ENCODE data around the gene DLX4. TPM values are rescaled to one million over a fixed set of nuclear protein-coding genes. Genes with fewer than 3 reads are reported as not detected.

DLX4 gene
- total and polyA plus RNA-seq, 12 donors = 0.10 to 0.96 (median 0.27) TPM; not detected in 3

DNA sequence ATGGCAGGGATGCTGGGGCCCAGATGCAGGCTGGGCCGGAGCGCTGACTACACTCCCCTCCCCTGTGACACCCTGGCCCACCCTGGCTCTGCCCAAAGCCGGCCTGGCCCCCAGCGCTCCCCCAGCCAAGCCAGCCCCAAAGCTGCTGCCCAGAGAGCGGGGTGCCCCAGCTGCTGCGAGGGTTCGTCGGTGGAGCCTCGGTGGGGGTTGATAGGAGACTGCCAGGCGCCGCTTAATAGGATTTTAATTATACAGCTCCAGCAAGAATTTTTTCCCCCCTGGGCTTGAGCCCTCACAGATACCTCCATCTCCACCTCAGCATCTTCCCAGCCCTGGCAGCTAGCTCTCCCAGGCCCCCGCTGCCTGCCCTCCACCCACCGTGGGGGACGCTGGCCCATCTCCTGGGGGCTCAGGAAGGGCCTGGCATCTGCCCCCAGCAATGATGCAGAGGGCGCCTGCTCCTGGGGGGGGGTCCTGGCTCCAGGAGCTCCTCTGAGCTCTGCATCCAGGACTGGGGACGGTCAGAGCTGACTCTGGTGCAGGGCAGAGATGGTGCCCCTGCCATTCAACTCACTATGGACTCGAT is 36.8 kb upstream of the DLX4 start:
- no peak for DNase-seq
- 83 to 87% (median 84%) methylated on average over 9 to 17 of the region's 17 CpGs for WGBS, 4 donors
- no peaks in the 10 kb centered on the region for H3K27me3 ChIP-seq
- no peak overlapping the region for H3K27ac ChIP-seq
- H3K4me1 ChIP-seq (replicated peaks in 1 of 2) = no peaks in the 10 kb centered on the region
- no peaks in the 10 kb centered on the region for H3K36me3 ChIP-seq (replicated peaks in 1 of 2)
- TF ChIP-seq POLR2A (IDR thresholded peaks at IDR 0.05) = no peak
- TF ChIP-seq, protein P1, sequence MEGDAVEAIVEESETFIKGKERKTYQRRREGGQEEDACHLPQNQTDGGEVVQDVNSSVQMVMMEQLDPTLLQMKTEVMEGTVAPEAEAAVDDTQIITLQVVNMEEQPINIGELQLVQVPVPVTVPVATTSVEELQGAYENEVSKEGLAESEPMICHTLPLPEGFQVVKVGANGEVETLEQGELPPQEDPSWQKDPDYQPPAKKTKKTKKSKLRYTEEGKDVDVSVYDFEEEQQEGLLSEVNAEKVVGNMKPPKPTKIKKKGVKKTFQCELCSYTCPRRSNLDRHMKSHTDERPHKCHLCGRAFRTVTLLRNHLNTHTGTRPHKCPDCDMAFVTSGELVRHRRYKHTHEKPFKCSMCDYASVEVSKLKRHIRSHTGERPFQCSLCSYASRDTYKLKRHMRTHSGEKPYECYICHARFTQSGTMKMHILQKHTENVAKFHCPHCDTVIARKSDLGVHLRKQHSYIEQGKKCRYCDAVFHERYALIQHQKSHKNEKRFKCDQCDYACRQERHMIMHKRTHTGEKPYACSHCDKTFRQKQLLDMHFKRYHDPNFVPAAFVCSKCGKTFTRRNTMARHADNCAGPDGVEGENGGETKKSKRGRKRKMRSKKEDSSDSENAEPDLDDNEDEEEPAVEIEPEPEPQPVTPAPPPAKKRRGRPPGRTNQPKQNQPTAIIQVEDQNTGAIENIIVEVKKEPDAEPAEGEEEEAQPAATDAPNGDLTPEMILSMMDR (IDR thresholded peaks at IDR 0.05) = no peak
- no peaks in the 10 kb centered on the region for H3K9me3 ChIP-seq (replicated peaks in 1 of 3)
- intact Hi-C loops (cut with DNase I) = no loop called here
- no peak overlapping the region for H3K4me3 ChIP-seq

- intact Hi-C loops (cut with DNase I) = no loop called here
- Histone ChIP-seq H3K4me1 (replicated peaks in 1 of 2) (no peaks in the 10 kb centered on the region), H3K27me3 (no peaks in the 10 kb centered on the region), H3K9me3 (replicated peaks in 1 of 3) (no peaks in the 10 kb centered on the region), H3K27ac (no peak overlapping the region), H3K4me3 (no peak overlapping the region), H3K36me3 (replicated peaks in 1 of 2) (no peaks in the 10 kb centered on the region)
- no peak for DNase-seq
- TF ChIP-seq, protein P1 (IDR thresholded peaks at IDR 0.05) = no peak
- no peak for TF ChIP-seq POLR2A (IDR thresholded peaks at IDR 0.05)
- WGBS, 4 donors = 80 to 89% (median 87%) methylated on average over 3 to 6 of the region's 6 CpGs
These were observed 36.1 kb upstream of the DLX4 start for GRCh38 chr17:49932901-49933300.

GRCh38 chr17:49935526-49936210 is 33.3 kb upstream of the DLX4 start:
- Histone ChIP-seq H3K36me3 (replicated peaks in 1 of 2) (no peaks in the 10 kb centered on the region), H3K4me3 (no peak overlapping the region), H3K27ac (no peak overlapping the region), H3K9me3 (replicated peaks in 1 of 3) (no peaks in the 10 kb centered on the region), H3K27me3 (no peaks in the 10 kb centered on the region), H3K4me1 (replicated peaks in 1 of 2) (no peaks in the 10 kb centered on the region)
- intact Hi-C loops (cut with DNase I) = no loop called here
- 77 to 85% (median 81%) methylated on average over 10 to 15 of the region's 15 CpGs for WGBS, 4 donors
- DNase-seq = no peak
- TF ChIP-seq, protein P1 (IDR thresholded peaks at IDR 0.05) = no peak
- TF ChIP-seq POLR2A (IDR thresholded peaks at IDR 0.05) = no peak

- H3K27me3 ChIP-seq = no peaks in the 10 kb centered on the region
- no peaks in the 10 kb centered on the region for H3K36me3 ChIP-seq (replicated peaks in 1 of 2)
- DNase-seq = no peak
- no peaks in the 10 kb centered on the region for H3K9me3 ChIP-seq (replicated peaks in 1 of 3)
- 91 to 95% (median 92%) methylated on average over 9 of the region's 9 CpGs for WGBS, 4 donors
- TF ChIP-seq, protein P1 (IDR thresholded peaks at IDR 0.05) = no peak
- TF ChIP-seq POLR2A (IDR thresholded peaks at IDR 0.05) = no peak
- intact Hi-C loops (cut with DNase I) = no loop called here
- no peak overlapping the region for H3K4me3 ChIP-seq
- H3K27ac ChIP-seq = no peak overlapping the region
- no peaks in the 10 kb centered on the region for H3K4me1 ChIP-seq (replicated peaks in 1 of 2)
These were observed 32.6 kb upstream of the DLX4 start for GRCh38 chr17:49936386-49936785.

All from adrenal gland (tissue), 12 donors.